ENCODE data around the gene TCF4.

TCF4 gene

GRCh38 chr18:55351241-55351691 is 236.7 kb downstream of the TCF4 start:
- DNase-seq (ENCODE audit: low read depth in 2 of 2), result no peak

- DNase-seq (ENCODE audit: low read depth in 2 of 2), result no peak
Measured at GRCh38 chr18:55349685-55350084, 238.3 kb downstream of the TCF4 start.

- DNase-seq (ENCODE audit: low read depth in 2 of 2), result no peak
Measured at GRCh38 chr18:55346961-55347740, 240.8 kb downstream of the TCF4 start.

- DNase-seq (ENCODE audit: low read depth in 2 of 2), result no peak
Measured at GRCh38 chr18:55346387-55346786, 241.6 kb downstream of the TCF4 start.

- DNase-seq (ENCODE audit: low read depth in 2 of 2), result no peak
Measured at GRCh38 chr18:55345103-55345950, 242.7 kb downstream of the TCF4 start.

GRCh38 chr18:55343396-55344073 is 244.5 kb downstream of the TCF4 start:
- DNase-seq (ENCODE audit: low read depth in 2 of 2), result no peak

GRCh38 chr18:55340998-55341397 is 247.0 kb downstream of the TCF4 start:
- DNase-seq (ENCODE audit: low read depth in 2 of 2), result no peak

- DNase-seq (ENCODE audit: low read depth in 2 of 2), result no peak
Measured at GRCh38 chr18:55339990-55340389, 248.0 kb downstream of the TCF4 start.

GRCh38 chr18:55338978-55339650 is 248.9 kb downstream of the TCF4 start:
- no peak for DNase-seq (ENCODE audit: low read depth in 2 of 2)

- no peak for DNase-seq (ENCODE audit: low read depth in 2 of 2)
Measured at GRCh38 chr18:55337908-55338521, 250.0 kb downstream of the TCF4 start.

GRCh38 chr18:55337138-55337537 is 250.9 kb downstream of the TCF4 start:
- DNase-seq (ENCODE audit: low read depth in 2 of 2), result no peak

- no peak for DNase-seq (ENCODE audit: low read depth in 2 of 2)
Measured at GRCh38 chr18:55336438-55337100, 251.4 kb downstream of the TCF4 start.

- no peak for DNase-seq (ENCODE audit: low read depth in 2 of 2)
Measured at GRCh38 chr18:55334875-55335274, 253.1 kb downstream of the TCF4 start.

GRCh38 chr18:55331301-55331700 is 256.7 kb downstream of the TCF4 start:
- DNase-seq (ENCODE audit: low read depth in 2 of 2), result no peak

- no peak for DNase-seq (ENCODE audit: low read depth in 2 of 2)
Measured at GRCh38 chr18:55328301-55328700, 259.7 kb downstream of the TCF4 start.

- no peak for DNase-seq (ENCODE audit: low read depth in 2 of 2)
Measured at GRCh38 chr18:55327454-55327853, 260.5 kb downstream of the TCF4 start.

GRCh38 chr18:55326134-55326533 is 261.9 kb downstream of the TCF4 start:
- no peak for DNase-seq (ENCODE audit: low read depth in 2 of 2)

- DNase-seq (ENCODE audit: low read depth in 2 of 2), result no peak
Measured at GRCh38 chr18:55324166-55324565, 263.8 kb downstream of the TCF4 start.

- no peak for DNase-seq (ENCODE audit: low read depth in 2 of 2)
Measured at GRCh38 chr18:55323051-55323994, 264.7 kb downstream of the TCF4 start.
